HG02943 (cell line): ENCODE results near the gene IWS1.

Source experiments
- ATAC-seq: cut with Tn5 transposase; IDR thresholded peaks from one replicate; pipeline ENCODE4 v1.9.1; 2021; ENCODE audit warnings: mild to moderate bottlenecking, low read depth, moderate library complexity; ENCODE audit not compliant: unreplicated experiment

Gene IWS1

DNA sequence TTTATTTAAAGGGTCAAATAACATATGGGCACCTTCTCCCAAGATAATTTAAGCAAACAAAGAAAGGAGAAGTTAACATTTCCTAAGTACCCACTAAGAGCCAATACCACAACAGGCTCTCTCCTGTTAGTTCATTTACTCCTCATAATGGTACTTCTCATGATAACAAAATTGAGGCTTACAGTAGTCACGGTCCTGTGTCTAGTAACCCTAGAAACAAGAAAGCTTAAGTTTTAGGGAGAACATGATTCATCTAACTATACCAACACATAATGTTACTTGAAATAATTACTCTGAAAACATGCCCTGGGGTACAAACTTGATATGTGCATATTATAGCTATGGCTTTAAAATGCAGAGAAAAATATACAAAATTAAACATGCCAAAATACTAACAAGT, 19.8 kb downstream of the IWS1 start:
- no peak for ATAC-seq

DNA sequence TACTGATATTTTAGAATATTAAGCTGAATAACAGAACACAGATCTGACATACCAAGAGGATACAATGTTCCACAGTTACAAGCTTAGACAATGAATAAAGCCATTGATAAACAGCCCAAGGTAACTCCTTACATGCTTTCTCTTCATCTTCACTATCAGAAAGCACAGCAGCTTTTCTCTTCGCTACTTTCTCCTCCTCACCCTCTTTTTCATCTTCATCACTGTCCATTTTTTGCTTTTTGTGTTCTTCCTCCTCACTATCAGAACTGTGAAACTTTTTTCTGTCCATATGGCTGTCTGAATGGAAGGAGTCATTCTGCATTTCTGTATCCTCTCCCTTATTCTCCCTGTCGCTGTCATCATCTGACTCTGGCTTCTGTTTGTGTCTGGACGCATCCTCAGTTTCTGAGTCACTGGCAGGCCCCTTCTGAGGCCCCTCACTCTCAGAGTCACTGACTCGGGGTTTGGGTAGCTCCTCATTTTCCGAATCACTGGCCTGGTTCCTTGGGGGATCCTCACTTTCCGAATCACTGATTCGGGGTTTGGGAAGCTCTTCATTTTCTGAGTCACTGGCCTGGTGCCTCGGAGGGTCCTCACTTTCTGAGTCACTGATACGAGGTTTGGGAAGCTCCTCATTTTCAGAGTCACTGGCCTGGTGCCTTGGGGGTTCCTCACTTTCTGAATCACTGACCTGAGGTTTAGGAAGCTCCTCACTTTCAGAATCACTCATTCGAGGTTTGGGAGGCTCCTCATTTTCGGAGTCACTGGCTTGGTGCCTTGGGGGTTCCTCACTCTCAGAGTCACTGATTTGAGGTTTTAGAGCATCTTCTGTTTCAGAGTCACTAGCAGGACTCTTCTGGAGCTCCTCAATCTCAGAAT, 21.5 kb downstream of the IWS1 start:
- ATAC-seq, result no peak

DNA sequence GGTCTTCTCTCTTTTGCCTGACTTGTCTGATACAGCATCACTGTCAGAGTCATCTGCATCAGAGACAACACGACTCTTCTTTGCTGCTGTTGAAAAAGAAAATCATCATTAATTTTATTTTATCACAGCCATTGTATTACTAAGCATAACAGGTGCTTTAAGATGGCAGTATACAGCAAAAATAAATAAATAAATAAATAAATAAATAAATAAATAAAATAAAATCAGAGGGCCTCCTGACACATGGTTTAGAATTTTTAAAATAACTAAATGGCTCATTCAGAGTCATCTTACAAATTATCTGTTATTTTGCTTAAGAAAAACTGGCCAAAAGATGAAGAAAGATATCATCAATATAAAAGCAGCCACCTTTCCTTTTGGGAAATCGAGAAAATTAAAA, 22.8 kb downstream of the IWS1 start:
- no peak for ATAC-seq

DNA sequence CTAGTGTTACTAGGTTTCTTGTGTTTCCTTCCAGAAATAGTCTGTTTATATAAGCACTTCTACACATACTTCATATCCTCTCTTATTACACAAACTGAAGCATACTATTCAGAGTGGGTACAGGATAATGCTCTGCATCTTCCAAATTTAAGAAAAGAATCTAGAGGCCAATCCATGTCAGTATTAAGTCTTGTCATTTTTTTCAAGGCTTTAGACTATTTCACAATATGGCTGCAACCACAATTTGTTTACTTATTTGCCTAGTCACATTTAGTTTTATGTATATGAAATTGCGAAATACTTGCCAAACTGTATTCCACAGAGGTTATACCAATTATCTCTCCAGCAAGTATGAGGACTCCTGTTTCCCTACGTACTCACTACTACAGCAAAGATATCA, 27.9 kb downstream of the IWS1 start:
- no peak for ATAC-seq

DNA sequence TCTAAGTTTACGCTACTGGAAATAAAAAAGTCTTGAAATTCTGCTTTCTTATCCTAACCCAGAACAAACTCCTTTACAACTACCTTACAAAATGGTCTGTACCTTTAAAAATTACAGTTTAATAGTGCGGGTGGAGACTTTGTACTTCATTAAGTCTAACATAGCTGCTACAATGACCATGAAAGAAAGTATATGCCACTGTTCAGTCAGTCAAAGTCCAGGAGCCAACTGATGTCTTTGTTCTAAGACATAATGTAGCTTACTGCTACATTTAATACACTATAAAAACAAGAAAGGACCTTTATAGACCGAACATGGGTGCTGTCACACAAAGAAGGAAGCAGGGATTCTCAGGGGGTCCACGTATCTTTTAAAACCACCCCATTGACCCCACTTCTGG, 36.0 kb downstream of the IWS1 start:
- no peak for ATAC-seq

DNA sequence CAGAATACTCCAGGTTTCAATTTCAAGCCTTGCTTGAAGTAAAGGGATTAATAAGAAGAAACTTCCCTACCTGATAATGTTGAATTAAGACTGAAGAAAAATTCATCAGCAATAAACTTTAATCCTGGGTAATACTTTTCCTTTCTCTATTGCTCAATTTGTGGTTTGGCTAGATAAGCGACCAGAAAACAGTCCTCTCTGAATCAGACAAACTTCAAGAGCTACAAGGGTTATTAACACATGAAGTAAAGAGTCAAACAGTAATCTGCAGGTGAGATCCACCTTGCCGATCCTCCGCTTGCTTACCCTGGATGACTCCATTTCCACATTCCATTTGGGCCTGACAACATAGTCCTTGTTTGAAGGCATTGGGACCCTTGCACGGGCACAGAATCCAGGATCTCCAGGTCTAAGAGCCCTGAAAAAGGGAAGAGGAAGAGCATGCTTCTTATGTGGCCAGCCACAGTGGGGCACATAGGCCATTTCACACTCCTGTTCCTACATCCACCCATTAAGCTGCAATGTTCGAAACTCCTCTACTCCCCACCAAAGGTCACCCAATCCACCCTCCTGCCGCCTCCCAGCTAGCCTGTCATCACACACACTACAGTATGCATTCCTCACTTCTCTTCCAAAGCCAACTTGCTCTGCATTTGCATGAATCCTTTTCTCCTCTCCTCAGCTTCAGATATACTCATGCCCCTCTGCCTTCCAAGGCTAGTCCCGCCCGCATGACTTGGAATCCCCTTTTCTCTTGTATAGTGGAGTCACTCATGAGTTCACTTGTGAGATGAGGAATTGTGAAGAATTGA, 39.8 kb downstream of the IWS1 start:
- ATAC-seq, result no peak

DNA sequence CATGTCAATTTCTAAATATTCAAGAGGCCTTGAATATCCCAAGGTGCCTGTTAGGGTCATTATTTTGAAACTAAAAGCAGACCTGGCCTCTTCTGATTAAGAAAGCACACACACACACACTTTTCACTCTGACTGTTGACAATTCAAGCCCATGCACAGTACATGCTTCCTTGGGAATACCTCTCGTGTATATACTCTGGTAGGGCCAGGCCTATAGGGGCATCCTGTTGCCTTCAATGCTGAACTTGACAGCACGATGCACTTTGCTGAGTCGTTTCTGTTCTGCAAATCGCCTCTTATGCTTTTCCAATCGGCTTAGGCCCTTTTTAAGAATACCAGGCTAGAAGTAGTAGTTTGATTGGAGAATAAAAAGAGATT, 40.6 kb downstream of the IWS1 start:
- ATAC-seq, result no peak

DNA sequence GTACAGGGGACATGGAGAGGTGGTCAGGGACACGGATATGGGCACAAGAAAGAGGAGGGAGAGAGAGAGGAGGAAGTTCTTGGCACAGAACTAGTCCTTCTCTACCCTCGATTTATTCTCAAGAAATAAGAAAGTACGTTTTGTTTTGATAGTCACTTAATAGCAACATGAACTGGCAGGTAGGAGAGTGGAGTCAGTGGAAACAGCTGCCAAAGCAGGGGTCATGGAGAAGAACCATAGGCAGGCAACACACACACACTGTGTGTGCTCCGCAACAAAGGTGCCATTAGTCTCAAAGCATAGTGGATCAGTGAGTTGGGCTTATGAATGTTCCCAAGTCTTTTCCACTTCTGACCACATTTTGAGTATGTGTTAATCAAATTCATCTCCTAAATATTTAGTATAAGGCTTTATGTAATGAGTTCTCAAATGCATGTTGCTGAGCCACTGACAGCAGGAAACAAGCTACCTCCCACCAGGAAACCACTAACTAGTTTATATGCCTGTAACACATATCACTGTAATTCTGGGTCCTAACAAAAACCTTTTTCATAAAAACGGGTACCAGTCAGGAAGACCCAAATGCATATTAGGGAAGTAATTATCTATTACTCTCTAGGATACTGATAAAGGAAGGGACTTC, 41.1 kb downstream of the IWS1 start:
- no peak for ATAC-seq

DNA sequence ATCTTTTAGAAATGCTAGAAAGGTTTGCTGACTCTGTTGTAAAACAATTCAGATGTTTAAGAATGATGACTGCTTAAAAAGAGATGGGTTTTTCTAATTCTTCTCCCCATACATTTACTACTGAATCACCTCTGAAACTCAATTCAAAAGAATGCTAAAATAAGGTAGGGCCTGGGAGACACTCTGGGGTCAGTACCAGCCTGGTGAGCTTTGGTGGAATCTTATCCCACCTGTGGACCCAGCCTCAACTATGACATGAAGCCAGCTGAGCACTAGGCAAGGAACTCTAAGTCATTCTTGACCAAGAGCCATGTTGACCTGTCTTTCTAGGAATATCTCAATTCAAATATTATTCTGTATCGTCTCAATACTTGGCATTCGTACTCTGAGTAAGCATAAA, 44.3 kb downstream of the IWS1 start:
- ATAC-seq, result no peak

DNA sequence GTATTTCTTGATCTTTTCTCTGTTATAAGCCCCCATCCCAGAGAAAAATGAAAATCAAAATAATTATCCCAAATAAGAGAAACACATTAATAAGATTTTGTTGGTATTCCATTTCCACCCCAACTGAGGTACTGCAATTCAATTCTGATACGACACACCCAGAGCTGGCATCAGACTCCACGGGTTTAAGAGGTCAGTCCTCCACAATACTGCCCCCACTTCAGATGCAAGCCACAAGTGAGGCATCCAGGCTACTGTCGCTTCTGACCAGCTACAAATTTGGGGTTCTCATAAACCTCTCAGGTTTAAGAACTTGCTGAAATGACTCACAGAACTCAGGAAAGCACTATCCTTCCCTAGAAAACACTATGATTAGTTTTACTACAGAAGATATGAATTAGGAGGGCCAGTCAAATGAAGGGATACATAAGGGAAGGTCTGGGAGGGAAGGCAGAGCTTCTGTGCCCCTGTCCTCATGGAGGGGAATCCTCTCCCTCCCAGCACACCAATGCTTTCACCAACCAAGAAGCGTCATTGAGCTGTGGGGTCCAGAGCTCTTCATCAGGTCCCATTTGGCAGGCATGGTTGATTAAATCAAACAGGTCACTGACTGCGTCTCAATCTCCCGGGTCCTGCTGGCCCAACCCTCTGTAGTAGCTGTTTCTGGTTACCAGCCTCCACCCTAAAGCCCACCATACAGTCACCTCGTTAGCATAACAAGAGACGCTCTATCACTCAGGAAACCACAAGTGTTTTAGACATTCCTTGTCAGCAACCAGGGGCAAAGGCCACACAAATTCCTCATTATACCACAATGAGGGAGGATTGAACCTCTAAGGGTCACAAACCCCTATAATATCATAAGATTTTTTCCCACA, 46.2 kb downstream of the IWS1 start:
- ATAC-seq, result no peak

DNA sequence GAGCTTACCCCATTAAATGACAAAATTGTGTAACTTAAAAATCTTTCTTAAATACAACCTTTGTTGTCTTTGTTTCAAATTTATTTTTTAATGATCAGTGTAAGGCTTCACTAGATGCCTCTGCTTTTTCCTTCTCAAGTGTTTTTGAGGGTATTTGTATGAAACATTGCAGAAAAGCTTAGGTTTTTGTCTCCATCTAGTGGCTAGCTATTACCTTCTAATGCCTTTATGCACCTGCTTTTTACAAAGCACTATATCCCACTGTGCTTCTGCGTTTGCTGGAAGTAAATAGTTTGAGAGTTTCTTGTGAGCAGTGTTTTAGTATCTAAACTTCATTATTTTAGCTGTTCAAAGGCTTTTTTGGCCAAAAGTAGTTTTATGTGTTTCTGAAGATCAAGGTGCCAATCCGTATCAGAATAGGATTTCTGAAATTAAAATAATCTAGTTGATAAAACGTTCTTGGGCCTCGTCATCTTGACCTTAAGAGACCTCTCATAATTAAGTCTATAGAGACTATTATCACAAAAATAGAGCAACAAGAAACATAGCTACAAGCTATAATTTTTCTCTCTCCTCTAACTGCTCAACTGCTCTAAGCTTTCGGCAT, 47.0 kb downstream of the IWS1 start:
- ATAC-seq, result no peak

DNA sequence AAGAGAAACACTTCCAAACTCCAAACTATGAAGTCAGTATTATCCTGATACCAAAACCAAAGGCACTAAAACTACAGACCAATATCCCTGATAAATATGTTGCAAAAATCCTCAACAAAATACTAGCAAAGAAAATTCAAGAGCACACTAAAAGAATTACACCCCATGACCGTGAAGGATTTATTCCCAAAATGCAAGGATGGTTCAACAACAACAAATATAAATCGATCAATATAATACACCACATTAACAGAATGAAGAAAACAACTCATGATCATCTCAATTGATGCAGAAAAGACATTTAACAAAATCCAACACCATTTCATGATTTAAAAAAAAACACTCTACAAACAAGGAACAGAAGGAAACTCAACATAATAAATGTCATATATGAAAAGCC, 50.5 kb downstream of the IWS1 start:
- no peak for ATAC-seq

DNA sequence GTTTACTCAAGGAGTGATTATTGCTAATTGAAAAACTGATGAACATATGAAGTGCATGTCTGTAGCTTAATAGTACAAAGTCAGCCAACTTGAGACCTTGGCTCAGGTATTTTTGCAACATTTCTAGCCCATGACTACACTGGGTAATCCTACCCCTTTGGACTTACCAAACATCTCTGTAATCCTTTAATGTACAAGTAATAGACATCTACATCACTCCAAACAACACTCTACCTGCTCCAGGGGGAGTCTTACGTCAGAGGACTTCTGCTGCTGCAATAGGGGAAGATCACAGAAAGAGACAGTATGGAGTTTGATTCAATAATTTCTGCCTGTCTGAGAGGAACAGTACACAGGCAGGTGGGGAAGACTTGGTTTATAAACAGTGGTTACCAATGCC, 54.0 kb downstream of the IWS1 start:
- ATAC-seq, result no peak

DNA sequence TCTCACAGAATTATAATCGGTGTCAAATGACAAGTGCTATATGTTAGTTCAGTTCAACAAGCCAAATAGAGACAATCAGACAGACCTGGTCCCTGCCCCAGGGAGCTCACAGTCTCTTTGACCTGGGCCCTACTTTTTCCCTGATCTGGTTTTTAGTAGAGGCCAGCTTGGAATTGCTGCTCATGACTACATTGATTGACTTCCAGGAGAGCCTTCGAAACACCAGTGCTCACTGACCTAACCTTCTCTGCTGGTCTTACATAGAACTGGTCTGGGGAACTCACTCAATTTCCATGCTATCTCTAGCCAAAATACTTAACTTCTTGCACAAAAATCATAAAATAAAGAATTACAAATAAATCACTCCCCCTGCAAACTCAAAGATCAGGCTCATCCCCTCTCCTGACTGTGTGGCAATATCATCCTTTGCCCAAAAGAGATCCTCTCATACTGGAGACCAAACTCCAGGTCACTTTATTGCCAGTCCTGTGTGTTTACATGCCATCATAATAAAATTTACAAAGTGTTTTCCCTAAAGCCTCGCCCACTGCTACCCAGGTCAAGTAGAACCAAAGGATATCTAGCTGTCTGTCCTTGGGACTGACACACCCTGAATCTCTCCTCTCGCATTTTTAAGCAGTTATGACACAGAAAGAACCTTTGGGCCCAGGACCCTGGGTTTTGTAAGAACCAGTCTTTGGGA, 54.9 kb downstream of the IWS1 start:
- no peak for ATAC-seq

DNA sequence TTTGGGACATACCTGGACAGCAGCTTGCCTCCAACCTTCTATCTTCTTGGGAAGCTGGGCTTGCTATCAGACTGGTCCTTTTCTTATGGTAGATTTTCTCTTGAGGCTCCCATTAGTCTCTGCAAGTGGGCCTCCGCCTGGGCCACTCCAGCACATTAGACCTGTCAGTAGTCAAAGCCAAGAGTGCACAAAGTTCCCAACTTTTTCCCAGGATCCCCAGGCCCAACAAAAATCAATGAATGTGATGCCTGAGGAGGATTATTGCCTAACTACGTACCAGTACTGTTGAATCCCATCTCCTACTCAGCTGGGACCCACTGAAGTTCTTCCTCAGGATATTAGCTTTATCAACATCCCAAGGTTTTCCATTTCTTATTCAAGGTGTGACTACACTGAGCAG, 56.3 kb downstream of the IWS1 start:
- no peak for ATAC-seq

DNA sequence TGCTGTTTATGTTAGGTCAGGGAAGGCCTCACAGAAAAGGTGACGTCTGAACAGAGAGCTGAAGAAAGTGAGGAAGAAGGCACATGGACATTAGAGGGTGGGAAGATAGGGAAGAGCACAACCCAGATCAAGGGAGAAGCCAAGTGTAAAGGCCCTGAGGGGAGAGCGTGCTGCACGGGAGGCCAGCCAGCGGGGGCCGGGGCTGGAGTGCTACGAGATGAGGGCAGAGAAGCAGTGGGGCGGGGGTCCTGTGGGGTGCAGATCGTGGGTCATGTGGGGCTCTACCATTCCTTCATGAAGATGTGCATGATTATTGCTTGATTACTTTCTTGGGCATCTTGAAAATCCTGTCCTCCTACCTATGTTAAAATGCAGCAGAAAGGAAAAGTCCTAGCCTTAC, 57.2 kb downstream of the IWS1 start:
- ATAC-seq, result no peak

DNA sequence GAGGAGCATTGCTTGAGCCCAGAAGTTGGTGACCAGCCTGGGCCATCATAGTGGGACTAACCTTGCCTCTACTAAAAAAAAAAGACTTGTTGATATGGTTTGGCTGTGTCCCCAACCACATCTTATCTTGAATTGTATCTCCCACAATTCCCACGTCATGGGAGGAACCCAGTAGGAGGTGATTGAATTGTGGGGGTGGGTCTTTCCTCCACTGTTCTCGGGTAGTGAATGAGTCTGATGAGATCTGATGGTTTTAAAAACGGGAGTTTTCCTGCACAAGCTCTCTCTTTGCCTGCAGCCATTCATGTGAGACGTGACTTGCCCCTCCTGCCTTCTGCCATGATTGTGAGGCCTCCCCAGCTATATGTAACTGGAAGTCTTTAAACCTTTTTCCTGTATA, 61.0 kb downstream of the IWS1 start:
- ATAC-seq, result no peak

DNA sequence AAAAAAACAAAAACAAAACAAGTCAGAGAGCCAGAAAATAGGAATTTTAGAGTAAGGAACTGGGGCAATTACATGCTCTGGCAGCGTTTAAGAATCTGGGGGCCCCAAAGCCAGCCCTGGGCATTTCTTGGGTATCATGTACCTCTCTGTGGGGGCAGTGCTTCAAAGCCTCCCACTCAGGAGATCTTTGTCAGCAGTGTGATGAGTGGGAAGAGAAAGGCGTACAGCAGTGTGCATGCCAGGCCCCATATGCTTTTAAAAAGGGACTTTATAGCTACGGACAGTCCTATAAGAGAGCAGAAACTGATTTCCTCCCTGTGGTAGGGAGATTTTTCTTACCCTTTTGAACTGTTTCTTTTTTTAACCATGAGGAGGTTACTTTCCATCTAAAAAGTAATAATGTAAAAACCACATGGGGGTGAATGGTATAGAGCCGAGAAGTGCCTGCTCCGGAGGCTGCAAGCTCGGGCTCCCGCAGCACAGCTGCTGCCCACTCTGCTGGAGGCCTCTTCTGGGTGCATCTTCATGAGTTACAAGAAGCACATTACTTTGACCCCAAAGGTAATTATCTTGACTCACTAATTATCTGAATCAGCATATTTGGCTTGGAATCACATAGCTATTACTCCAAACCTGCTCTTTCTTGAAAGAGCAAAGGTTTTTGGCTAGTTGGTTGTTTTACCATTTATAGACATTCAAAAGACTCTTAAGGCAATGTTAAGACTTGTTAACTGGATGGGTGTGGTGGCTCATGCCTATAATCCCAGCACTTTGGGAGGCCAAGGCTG, 61.6 kb downstream of the IWS1 start:
- ATAC-seq, result no peak
